Measurements from ENCODE around the gene KCNH5.

KCNH5 gene

GRCh38 chr14:62743560-62743959, 301.7 kb downstream of the KCNH5 start:
- DNase-seq (ENCODE audit: low spot score) = no peak

- no peak for DNase-seq (ENCODE audit: low spot score)
These were observed 302.1 kb downstream of the KCNH5 start for GRCh38 chr14:62743118-62743517.

DNA sequence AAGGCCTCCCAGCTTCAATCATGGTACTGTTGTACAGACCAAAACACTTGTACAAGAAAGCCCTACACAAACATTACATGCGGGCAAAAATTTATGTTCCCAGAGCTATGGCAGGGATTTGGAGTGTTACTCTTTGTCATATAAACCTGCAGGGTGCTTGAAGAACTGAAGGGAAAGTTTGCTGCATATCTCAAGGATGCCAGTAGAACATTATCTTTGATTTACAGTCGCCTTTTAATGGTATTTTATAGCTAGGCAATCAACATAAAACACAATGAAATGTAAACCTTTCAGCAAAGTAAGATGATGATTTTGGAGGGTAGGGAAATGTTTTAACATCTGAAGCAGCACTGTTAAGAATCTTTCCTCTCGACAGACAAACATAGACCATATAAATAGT, 305.6 kb downstream of the KCNH5 start:
- no peak for DNase-seq (ENCODE audit: low spot score)

GRCh38 chr14:62736048-62737043, 308.9 kb downstream of the KCNH5 start:
- no peak for DNase-seq (ENCODE audit: low spot score)

- no peak for DNase-seq (ENCODE audit: low spot score)
These were observed 310.4 kb downstream of the KCNH5 start for GRCh38 chr14:62734831-62735230.

DNA sequence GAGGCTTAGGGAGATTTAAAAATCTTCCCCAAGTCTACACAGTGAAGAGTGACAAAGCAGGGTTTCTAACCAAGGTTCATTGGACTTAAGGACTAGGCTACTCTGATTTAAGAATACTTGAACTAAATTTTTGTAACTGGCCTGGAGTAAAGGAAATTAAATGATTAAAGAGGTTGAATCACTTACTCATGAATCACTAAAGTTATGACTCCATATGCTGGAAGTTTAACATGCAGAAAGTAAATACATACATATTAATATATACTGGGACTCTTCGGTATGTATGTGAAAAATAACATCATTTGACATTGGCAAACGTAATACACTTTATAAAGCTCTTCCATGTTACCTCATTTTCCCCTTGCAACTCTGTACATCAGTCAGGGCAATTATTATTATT, 322.9 kb downstream of the KCNH5 start:
- DNase-seq (ENCODE audit: low spot score) = no peak

GRCh38 chr14:62718629-62719028, 326.6 kb downstream of the KCNH5 start:
- DNase-seq (ENCODE audit: low spot score) = no peak

DNA sequence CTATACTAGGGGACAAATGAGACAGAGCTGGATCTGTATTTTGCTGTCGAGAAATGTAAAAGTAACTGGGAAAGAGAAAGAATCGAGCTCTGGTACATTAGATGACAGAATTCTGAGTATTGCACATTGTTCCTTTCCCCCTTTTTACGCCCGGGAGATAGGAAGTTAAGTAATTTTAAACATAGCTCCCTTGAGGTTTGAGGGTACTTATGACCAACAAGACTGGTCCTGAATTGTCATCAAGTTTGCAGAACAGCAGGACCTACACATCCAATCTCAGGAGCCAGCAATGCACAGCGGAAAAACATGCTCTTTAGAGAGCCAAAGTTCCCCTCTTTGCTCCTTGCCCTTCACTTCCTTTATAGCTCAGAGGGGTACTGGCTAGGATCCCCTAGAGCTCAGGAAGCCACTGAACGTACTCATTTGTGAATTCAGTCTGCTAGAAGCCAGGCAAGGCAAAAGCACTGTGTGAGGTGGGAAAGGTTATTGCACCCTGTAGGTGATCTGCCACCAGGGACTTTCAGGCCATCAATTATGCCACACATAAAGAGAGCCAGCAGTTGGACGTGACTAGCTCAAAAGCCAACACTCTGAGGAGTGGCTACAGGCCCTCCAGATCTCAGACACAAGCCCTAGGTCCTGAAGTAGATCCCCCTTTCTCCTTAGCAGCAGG, 333.8 kb downstream of the KCNH5 start:
- DNase-seq (ENCODE audit: low spot score) = no peak

DNA sequence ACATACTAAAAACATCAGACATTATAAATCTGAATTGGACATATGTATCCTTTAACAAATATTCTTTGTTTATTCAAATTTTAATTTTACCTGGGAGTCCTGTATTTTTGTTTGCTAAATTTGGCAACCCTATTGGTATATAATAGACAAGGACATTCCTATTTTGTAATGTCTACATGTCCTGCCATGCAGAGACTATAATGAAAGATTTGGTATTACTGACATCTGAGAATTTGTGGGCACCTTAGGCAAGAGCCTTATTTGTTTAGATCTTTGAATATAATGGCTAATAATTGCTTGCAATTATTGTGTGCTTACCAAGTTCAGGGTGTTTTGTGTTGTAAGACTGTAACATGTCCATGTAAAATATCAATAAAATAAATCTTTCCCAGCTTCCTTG, 334.4 kb downstream of the KCNH5 start:
- DNase-seq (ENCODE audit: low spot score) = no peak

GRCh38 chr14:62709773-62710172, 335.5 kb downstream of the KCNH5 start:
- no peak for DNase-seq (ENCODE audit: low spot score)

GRCh38 chr14:62706217-62706616, 339.0 kb downstream of the KCNH5 start:
- DNase-seq (ENCODE audit: low spot score) = no peak

GRCh38 chr14:62697461-62697860, 347.8 kb downstream of the KCNH5 start:
- DNase-seq (ENCODE audit: low spot score) = no peak

DNA sequence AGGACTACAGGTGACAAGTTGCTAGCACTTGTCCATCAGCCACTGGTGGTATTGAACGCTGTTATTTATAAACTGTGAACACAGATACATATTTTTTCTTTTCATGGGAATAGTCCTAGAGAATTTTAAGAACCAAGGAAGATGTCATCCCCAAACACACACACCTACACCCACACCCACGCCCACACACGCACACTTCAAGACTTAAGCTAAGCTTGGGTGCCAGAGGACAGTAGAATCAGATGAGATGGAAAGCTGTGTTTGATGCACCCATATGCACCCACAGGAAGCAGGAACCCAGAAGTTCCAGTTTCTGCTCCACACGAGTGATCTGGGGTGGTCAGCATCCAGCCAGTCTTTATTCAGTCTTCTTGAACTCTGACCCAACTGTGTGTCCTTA, 348.3 kb downstream of the KCNH5 start:
- DNase-seq (ENCODE audit: low spot score) = no peak

DNA sequence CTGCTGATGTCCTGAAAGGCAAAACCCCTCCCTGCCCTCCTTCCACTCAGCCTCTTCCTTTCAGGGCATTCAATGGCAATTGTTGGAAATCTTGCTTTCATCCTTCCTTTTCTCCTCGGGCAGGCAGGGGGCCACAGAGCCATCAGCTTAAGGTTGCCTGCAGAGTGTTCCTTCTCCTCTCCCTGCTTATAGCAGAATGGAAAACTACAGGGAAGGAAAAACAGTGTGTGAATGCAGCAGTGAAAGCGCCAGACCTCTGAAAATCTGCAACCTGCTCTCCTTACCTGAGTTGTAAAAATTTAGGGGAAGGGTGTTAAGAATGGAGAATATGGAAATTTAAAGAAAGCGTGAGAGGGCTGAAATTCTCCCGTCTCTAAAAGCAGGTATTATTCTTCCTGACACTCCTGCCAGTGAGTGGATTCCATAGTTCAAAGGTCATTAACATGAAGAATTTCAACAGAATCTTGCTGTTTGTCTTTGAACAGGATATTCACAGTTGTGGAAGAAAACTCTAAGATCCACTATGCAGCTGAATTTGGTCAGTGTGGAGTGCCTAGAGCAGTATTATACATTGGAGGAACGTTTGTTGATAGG, 348.8 kb downstream of the KCNH5 start:
- DNase-seq (ENCODE audit: low spot score) = no peak

GRCh38 chr14:62694075-62694474, 351.2 kb downstream of the KCNH5 start:
- DNase-seq (ENCODE audit: low spot score) = no peak

GRCh38 chr14:62692490-62693106, 352.7 kb downstream of the KCNH5 start:
- no peak for DNase-seq (ENCODE audit: low spot score)

- no peak for DNase-seq (ENCODE audit: low spot score)
These were observed 353.4 kb downstream of the KCNH5 start for GRCh38 chr14:62691647-62692489.

DNA sequence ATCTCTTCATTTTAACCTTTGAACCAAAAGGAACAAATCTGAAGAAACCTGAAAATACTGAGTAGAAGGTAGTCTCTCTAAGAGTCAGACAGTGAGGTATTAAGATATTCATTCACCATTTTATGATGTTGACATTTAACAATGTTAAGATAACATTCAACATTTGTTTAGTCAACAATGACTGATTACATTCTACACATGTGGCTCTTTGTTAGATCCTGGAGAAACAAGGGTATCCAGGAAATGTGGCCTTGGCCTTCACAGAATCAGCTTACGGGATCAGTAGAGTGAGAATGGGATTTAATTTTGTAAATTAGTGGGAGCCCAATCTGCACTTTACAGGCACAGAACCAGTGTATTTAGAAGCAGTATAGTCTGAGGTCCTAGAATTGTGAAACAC, 355.5 kb downstream of the KCNH5 start:
- DNase-seq (ENCODE audit: low spot score) = no peak

DNA sequence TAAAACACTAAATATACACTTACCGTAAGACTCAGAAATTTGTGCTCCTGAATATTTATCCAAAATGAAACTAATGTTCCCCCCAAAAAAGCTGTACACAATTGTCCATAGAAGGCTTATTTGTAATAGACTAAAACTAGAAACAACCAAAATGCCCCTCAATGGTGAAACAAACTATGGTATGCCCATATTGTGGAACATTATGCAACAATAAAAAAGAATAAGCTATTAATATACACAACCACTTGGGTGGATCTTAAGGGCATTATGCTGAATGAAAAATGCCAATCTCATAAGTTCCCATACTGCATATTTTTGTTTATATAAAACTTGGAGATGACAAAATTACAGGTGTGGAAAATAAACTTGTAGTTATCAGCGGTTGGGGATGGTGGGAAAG, 357.4 kb downstream of the KCNH5 start:
- DNase-seq (ENCODE audit: low spot score) = no peak

DNA sequence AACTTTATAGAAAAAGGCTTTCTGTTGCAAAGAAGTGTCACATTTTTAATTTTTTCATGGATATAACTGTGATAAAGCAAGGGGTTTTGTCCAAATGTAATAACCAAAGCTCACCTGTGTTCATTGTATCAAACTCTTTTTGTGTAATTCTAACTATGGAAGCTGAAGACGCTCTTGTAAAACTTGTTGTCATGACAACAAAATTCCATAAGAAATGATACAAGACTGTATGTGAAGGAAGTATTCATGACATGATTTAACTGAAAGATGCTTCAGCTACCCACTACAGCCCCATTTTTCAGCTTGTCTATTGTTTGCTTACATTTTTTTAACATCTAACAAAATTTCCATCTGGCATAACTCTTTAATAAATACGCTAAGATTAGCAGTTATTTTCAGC, 360.9 kb downstream of the KCNH5 start:
- no peak for DNase-seq (ENCODE audit: low spot score)

GRCh38 chr14:62682208-62682607, 363.1 kb downstream of the KCNH5 start:
- no peak for DNase-seq (ENCODE audit: low spot score)

Data from CD4-positive, alpha-beta T cell treated with Interleukin-2 at 100 ng/mL for 4 hours (primary cell).